Amniotic epithelial cell (primary cell): Measurements from ENCODE around the gene IST1.
A peak's percentile ranks its signal among the peaks of the same experiment; 100 is the strongest.

Experiments used
- DNase-seq: peaks from one replicate; pipeline ENCODE4 v3.0.0-alpha.2; 2010; ENCODE audit warnings: low read depth

The IST1 gene

DNA sequence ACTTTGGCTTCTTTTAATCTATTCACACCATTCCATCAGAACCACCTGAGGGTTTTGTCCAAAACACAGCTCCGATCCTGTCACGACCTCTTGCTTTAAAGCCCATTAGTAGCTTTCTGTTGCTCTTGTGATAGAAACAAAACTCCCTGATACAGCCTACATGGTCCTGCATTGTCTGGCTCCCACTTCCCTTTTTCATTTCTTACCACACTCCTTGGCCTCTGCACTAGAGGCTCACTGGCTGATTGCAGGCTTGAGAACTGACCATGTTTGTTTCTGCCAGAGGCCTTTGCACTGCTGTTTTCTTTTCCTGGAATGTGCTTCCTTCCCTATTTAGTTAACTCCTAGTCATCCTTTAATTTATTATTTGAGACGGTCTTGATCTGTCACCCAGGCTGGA lies 23.7 kb downstream of the IST1 start:
- DNase-seq: no peak

DNA sequence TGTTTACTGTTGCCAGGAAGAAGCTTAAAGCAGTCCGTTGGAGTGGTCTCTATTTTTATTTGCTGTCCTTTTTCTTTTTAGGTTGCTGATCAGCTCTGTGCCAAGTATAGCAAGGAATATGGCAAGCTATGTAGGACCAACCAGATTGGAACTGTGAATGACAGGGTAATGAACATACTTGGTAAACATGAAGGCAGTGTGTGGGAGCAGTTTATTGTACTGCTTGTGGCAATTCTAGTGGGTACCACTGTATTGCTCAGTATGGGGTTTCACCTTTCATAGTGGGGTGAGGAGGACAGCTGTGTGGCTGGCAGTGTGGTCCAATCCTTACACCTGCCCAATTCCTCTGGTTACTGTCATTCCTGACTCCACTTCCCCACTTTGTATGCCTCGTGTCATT lies 25.3 kb downstream of the IST1 start:
- no peak for DNase-seq

DNA sequence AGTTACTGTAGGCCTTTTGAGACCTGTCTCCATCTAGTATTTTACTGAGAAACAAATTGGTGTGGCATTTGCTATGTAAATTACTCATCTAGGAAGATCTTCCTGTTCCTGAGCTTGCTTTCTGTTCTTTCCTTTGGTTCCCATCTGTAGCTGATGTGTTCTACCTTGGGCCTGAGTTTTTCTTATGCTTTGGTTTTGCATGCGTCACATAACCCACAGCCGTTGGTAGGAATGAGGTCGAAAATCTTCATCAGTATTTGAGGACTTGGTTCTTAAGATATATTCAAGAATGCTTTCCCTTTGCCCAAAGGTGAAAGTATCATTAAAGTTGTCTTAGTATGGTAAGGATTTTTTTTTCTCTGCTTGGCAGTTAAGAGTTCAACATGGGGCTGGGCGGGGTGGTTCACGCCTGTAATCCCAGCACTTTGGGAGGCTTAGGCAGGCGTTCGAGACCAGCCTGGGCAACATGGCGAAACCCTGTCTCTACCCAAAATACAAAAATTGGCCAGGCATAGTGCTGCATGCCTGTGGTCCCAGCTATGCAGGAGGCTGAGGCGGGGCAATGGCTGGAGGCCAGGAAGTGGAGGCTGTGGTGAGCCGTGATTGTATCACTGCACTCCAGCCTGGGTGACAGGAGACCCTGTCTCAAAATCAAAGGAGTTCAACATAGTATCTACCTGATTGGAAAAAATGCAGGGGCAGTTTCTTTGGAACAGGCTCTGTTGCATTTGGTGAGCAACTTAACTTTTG lies 28.8 kb downstream of the IST1 start:
- DNase-seq: peak; percentile 13

DNA sequence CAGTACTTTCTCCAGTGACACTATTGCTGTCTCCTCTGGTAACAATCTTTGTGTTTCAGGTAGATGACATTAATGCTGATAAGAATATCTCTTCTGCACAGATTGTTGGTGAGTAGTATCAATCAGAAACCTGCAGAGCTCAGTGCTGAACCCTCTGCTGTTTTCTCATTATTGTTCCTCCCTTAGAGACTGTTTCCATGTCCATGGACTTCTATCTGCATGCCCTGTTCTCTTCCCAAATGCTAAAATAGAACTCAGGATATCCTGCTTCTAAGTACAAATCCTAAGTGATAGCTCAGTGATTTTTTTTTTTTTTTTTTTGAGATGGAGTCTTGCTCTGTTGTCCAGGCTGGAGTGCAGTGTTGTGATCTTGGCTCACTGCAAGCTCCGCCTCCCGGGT lies 29.4 kb downstream of the IST1 start:
- no peak for DNase-seq

DNA sequence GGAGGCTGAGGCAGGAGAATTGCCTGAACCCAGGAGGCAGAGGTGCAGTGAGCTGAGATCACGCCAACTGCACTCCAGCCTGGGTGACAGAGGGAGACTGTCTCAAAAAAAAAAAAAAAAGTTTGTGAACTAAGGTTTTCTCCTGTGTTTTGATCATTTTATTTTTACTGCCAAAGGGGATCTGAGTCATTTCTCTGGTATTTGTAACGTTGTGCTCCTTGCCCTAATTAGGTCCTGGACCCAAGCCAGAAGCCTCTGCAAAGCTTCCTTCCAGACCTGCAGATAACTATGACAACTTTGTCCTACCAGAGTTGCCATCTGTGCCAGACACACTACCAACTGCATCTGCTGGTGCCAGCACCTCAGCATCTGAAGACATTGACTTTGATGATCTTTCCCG lies 32.1 kb downstream of the IST1 start:
- DNase-seq: peak; percentile 78

DNA sequence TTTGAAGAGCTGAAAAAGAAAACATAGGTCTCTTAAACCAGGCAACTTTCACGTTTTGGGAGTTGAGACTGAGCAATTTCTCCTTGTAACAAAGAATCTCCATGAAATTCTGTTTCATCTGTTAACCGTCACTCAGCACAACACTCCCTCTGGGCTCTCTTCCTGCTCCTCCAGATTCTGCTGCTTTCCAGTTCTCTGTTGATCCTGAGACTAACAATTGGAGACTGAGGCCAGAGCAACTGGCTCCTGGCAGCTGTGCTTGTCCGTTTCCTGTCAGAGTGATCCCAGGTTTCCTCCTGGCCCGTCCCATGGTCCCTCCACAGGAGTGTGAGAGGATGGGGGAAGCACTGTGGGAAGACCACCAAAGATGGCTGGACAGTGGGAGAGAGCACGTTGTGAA lies 32.5 kb downstream of the IST1 start:
- DNase-seq: no peak

DNA sequence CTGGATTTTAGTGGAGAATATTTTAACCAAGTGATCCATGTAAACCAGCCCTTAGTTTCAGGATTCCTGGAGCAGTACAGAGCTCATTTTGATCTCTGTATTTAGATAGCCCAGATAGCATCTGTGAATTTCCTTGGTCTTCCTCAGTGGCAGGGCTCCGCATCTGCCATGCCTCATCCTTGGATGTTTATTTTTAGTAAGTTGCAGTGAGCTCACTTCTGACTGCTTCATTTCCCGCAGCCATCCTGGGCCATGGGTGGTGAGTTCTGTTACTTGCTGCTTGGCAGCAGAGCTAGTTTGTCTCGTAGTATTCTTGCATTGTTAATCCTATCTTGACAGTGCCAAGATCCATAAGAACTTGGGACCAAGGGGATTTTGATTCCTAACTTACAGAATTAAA lies 33.7 kb downstream of the IST1 start:
- peak; percentile 68 for DNase-seq

DNA sequence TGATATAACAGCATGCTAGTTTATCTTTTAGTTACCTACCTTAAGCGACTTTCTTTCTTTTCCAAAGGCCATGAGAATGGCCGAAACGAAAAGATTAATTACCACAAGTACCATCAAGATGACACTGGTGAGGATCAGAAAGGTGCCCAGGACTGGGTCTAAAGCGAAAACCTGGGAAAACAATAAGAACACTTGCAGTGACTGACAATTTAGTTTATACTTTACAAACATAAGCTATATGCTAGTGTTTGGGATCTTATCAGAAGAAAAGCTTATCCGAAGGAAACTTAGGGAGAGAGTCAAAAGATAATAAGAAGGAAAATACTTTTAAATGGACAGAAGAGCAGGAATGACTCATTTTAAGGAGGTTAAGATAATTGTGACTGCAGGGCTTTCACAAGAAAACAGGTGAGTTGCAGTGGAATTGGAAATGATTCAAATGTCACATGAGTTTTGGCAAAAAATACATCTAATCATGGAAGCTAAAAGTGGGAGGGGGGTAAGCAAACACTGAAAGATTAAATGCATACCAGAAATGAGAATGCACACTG lies 34.8 kb downstream of the IST1 start:
- peak; percentile 38 for DNase-seq

DNA sequence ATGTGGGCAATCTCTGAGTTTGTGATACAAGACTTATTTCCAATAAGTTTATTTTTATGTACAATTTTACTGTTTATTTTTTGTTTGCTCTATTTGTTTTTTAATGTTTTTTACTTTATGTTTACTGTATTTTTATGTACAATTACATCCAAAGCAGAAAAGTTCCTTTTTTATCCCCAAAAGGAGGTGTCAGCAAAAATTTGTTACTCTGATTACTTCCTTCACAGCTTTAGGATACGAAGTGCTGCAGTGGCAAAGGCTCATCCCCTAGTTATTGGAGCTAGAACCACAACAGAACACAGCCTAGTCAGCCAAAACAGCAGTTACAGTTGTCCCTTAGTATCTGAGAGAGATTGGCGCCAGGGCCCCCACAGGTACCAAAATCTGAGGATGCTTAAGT lies 35.7 kb downstream of the IST1 start:
- DNase-seq: no peak

DNA sequence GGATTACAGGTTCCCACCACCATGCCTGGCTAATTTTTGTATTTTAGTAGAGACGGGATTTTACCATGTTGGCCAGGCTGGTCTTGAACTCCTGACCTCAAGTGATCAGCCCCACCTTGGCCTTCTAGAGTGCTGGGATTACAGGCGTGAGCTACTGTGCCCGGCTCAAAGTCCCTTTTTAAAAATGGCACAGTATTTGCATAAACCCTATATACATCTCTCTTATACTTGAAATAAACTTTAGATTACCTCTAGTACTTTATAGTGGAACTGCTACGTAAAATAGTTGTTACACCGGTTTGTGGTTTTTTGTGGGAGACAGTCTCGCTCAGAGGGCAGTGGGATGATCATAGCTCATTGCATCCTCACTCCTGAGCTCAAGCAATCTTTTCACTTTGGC lies 36.3 kb downstream of the IST1 start:
- no peak for DNase-seq

DNA sequence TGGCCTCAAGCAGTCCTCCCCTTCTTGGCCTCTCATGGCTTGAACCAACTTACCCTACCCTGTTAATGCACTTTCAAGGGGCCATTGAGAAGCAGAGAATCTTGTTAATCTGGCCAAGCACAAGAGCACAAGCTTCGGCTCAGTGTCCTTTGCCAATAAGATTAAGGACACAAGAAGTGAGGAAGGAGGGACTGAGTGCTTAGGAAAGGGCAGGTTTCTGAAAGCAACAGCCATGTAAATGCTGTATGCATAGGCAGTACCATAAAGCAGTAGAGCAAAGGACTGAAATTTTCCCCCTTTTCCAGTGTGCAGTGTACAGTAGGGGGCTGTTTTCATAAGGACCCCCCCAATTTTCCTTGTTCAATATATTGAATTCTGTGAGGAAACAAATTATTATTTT lies 37.7 kb downstream of the IST1 start:
- DNase-seq: no peak

DNA sequence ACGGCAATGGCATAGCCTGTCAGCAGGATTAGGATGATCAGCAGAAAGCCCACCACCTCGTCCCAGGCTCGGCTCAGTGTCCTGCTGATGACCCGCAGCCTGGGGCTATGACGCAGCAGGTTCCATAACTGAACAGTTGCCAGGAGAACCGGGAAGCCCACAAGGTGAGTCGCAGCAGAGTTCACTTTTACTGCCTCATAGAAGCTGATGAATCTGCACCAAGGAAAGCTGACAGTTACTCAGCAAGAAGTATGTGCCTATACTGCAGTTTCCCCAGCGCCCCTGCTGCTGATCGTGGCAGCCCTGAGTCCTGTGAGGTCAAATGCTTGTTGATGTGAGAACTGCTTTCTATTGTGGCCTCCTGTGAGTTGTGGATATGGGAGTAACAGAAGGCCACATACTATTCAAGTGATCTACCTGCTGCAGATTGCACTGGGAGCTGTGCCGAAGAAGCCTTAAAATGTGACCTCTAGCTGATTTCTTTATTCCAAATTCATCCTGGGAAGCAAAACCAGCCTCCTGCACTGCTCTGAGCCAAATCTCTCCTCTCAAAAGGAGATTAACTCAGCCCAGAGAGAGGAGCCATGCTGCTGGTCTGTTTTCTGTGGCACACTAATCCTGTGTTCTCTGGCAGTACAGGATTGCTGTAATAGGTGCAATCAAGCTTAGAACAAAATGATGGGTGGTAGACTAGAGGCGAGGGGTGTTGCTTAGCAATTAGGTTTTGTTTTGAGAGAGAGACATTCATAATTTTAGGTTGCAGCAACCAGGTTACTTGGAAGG lies 38.8 kb downstream of the IST1 start:
- DNase-seq: peak; percentile 31

DNA sequence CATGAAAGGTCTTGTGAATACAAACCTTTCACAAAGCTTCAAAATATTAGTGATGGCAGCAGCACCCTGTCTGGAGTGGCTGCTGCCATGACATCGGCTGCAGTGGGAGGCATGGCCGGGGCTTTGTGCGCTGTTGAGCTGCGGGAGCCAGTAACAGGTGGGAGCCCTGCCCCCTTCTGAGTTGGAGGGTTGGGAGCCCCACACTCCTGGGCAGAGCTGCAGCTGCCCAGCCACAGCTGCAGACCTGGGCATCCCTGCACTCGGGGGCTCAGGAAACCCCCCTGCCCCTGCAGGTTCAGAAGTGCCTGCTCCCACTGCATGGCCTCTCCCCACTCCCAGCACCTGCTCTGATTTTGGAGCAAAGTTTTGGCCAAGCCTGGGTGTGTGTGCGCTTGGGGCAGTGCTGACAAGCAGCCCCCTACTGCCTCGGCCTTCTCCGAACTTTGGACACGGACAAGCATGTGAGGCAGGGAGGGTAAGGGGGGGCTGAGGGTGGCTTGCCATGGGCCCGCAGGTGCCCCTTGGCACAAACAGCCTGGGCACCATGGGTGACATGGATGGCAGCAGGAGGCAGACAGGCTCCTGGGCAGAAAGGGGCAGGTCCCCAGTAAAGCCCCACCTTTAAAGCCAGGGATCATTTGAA lies 42.7 kb downstream of the IST1 start:
- DNase-seq: no peak

DNA sequence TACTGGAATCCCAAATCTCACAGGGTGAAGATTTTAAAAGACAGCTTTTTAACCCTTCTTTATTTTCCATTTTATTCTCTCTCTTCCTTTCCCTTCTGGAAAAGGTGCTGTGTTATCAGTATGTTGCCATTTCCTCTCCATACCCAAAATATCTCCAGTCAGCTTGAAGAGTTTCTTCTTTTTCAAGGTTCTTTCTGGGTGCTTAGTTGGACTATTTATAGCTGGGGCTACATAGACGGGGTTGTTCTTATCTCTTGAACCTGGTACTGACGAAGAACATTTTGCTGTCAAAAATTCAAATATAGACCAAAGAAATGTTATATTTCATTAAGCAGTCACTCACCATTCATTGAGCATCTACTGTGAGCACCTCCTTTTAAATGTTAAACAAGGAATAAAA lies 48.6 kb downstream of the IST1 start:
- DNase-seq: no peak

DNA sequence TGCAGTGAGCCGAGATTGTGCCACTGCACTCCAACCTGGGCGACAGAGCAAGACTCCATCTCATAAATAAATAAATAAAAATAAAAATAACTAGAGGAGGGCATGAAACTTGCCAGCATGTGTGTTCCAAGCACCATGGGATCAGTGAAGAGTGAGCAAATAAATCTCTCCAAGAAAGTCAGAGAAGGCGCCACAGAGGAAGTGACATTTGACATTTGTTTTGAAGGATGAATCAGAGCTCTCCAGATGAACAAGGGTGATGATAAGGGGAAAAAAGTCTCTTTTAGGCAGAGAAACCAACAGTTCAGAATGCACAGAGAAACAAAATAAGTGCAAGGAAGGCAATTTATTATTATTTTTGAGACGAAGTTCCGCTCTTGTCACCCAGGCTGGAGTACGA lies 50.3 kb downstream of the IST1 start:
- DNase-seq: no peak

DNA sequence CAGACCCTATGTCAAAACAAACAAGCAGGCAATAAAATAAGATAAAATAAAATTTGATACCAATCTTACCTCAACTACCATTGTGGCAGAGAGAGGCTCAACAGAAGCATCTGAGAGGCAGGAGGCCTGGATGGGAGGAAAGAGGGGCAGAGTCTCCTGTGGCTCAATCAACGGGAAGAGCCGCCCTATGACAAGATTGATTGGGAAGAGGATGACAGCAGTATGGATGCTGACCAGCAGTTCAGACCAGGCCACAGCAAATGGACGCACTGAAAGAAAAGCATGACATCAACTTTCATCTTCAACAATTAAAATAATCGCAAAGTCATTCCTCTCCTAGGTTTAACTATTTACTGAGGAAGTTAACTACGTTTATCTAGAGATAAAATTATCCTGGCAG lies 57.5 kb downstream of the IST1 start:
- no peak for DNase-seq

DNA sequence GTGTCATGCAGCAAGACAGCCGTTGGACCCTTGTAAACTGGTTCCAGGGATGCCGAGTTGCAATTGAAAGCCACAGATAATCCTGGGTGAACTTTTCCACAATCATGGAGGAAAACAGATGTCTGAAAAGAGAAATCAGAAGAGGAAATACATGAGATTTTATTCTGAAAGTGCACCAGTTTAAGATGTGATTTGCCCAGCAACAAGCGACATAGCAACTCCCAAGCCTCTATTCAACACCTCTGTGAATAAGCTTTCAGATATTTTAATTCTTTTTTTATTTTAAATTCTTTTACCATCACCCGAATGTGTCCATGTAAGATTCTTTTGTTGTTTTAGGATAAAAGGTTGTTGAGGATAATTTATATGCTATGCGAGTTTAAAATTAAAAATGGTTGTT lies 58.8 kb downstream of the IST1 start:
- no peak for DNase-seq

DNA sequence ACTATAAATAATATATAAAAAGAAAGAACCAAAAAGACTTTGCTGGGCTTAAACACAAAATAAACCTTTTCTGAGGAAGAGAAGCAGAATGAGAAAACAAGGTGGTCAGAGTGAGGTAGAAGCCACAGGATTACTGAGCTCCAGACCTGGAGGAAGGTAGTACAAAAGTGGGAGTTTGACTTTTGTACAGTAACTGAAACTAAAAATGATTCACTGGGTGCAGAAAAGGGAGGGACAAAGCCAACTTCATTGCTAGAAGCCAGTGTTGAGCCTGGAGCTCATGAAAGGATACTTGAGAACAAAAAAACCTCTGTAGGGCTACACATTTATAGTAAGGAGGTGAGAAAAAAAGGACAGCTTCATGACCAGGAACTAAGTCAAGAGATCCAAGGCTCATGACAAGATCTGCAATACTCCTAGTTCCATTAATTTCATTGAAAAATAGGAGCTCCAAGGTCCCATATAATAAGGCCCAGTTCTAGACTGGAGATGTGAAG lies 59.4 kb downstream of the IST1 start:
- DNase-seq: no peak

DNA sequence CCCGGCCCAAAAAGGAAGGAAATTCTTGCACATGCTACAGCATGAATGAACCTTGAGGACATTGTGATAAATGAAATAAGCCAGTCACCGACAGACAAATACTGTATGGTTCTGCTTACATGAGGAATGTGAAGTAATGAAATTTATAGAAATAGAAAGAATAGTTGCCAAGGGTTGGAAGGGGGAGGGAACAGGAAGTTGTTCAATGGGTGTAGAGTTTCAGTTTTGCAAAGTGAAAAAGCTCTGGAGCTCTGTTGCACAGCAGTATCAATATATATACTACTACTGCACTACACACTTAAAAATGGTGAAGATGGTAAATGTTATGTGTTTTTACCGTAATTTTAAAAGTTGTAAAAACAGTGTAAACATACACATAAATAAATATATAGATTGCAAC lies 61.2 kb downstream of the IST1 start:
- no peak for DNase-seq

DNA sequence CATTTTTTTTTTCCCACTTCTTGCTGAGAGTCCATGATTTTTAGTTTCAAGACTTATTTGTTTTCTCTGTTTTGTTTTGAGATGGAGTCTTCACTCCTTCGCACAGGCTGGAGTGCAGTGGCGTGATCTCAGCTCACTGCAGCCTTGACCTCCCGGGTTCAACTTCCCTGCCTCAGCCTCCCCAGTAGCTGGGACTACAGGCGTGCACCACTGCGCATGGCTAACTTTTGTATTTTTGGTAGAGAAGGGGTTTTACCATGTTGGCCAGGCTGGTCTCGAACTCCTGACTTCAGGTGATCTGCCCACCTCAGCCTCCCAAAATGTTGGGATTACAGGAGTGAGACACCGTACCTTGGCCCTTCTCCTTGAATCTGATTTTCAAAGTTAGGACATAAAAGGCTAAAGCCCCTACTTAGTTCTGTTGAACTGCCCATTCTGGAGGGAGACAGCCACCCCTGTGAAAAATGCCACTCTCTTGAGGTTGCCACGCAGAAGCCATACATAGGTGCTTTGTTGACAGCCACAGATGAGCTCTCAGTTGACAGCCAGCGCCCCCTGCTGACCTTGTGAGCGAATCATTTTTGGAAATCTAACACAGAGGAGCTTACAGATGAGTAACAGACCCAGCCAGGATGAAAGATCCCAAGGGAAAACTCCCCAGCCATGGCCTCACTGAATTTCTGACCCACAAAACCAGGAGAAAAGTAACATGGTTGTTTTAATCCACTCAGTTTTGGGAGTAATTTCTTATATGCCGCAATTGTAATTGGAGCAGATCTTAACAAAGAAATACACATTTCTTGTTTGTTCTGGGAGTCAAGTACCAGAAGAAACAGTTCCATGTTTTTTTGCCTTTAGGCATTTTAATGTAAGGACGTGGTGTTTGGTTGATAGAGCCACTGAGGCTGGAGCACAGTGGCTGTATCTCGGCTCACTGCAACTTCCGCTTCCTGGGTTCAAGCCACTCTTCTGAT lies 66.0 kb downstream of the IST1 start:
- DNase-seq: peak; percentile 70

DNA sequence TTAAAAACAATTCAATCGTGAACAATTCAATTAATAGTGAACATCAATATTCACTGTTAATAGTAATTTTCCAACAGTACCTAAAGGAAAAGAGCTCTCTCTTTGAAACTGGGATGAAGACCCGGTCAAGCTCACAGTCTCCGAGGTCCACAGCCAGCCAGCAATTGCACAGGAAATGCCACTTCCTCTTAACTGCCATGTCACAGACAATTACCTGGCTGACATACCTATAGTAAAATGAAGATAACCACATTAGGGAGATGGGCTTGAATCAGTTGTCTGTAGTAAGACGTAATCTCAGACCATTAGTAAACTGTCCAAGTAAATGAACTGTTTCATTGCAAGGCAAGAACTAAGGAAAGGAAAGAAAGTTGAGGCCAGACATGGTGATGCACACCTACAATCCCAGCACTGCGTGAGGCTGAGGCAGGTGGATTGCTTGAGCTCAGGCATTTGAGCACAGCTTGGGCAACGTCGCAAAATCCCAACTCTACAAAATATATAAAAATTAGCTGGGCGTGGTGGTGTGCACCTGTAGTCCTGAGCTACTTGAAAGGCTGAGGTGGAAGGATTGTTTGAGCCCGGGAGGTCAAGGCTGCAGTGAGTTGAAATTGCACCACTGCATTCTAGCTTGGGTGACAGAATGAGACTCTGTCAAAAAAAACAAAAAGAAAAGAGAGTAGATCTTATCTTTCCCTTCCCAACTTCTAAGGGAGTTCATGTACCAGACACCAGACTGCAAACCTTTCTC lies 68.0 kb downstream of the IST1 start:
- DNase-seq: no peak
